GM19438 (cell line): ENCODE data around the gene MARCO.

Experiments
- ATAC-seq: cut with Tn5 transposase; IDR thresholded peaks from one replicate; pipeline ENCODE4 v1.9.1; 2021; ENCODE audit warnings: low read depth; ENCODE audit not compliant: unreplicated experiment

MARCO gene

GRCh38 chr2:118973542-118973951 lies 31.6 kb downstream of the MARCO start:
- no peak for ATAC-seq

DNA sequence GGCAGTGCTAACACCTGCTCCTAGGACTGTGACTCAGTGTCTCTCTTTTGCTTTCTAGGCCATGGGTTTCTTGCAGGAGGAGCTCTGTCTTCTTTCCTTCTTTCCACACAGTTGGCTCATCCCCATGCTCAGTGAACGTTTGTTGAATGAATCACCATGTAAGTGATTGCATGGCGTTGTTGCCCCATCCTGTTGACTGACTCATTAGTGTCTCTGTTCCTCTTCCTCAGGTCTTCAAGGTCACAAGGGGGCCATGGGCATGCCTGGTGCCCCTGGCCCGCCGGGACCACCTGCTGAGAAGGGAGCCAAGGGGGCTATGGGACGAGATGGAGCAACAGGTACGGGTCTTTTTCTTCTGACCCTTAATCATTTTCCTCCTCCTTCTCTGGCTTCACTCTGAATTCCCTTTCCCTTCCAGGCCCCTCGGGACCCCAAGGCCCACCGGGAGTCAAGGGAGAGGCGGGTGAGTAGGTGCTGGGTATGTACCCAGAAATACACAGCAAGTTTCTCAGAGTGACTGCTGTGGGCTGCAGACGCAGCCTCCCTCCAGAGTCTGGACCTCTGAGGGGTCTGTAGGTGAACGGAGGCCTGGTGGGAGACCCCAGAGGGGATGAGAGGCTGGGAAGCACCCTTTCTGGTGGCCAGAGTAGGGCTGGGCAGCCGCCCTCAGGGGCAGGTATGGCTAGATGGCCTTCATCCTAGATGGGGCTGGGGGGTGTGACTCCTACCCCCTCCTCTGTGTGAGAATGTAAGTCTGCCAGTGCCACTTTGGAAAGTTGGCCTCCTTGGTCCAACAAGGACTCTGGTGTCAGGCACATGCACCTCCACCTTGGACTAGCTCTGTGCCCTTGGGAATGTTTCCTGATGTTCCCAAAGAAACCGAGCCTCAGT lies 32.4 kb downstream of the MARCO start:
- no peak for ATAC-seq

GRCh38 chr2:118975133-118975532 lies 33.1 kb downstream of the MARCO start:
- ATAC-seq: no peak

- ATAC-seq: no peak
Observed at GRCh38 chr2:118978064-118978463, 36.1 kb downstream of the MARCO start.

- no peak for ATAC-seq
Observed at GRCh38 chr2:118979152-118979861, 37.3 kb downstream of the MARCO start.

- no peak for ATAC-seq
Observed at GRCh38 chr2:118980022-118980421, 38.0 kb downstream of the MARCO start.

GRCh38 chr2:118980573-118980972 lies 38.6 kb downstream of the MARCO start:
- no peak for ATAC-seq

GRCh38 chr2:118981632-118982031 lies 39.6 kb downstream of the MARCO start:
- ATAC-seq: no peak

DNA sequence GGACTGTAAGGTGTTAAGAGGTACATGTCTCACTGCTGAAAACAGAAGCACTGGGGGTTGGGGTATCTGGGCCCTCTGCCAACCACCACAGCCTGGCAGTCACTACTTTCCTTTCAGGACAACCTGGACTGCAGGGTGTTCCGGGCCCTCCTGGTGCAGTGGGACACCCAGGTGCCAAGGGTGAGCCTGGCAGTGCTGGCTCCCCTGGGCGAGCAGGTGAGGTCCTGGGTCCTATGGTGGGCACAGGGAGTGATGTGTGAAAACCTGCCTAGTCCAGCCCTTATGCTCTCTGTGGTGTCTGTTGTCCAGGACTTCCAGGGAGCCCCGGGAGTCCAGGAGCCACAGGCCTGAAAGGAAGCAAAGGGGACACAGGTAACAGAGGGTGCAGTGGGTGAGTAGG lies 40.0 kb downstream of the MARCO start:
- ATAC-seq: no peak

DNA sequence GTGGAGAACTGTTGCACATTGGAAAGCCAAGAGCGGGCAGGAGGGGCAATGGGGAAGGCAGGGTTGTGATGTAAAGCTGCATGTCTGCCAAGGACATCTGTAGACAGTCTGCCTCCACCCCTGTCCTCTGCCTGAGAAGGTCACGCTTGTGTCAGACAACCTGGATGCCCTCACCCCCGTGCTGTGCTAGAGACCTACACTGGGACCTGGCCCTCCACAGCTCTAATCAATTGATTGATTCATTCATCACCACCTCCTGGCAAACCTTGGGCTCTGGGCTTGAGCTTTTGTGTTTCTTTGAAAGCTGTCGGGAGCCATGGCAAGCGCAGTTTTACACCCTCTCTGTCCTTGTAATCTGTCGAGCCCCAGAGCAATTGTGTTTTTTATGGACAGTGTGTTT lies 41.1 kb downstream of the MARCO start:
- no peak for ATAC-seq

DNA sequence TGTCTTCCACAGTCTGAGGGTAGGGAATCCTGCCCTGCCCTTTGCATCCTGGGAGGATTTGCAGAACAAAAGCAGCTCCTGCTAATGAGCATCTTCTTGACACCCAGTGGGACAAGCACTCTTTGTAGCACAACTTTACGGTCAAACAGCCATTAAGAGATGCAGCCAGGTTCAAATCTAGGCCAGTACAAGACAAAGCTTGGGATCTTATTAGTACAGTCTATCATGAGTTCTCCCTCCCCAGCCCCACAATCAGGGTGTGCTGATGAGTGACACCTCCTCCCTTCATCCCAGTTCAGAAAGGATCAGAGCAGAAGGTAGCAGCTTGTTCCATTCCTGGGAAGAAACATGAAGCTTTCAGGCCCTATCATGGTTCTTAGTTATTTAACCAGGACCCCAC lies 41.9 kb downstream of the MARCO start:
- ATAC-seq: no peak

DNA sequence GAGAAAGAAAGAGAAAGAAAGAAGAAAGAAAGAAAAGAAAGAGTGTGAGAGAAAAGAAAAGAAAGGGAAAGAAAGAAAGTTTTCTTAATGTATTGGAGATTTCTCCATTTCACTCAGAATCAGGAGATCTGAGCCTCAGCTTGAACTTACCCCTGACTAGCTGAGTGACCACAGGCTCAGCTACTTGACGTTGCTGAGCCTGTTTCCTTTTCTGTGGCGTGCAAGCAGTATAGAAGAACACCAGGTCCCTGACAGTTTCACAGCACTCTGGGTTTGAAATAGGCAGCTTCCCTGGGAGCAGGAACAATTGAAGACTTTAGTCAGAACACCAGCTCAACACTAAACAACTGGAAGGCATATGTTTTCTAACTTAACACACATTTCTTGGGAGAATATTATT lies 44.7 kb downstream of the MARCO start:
- ATAC-seq: no peak

DNA sequence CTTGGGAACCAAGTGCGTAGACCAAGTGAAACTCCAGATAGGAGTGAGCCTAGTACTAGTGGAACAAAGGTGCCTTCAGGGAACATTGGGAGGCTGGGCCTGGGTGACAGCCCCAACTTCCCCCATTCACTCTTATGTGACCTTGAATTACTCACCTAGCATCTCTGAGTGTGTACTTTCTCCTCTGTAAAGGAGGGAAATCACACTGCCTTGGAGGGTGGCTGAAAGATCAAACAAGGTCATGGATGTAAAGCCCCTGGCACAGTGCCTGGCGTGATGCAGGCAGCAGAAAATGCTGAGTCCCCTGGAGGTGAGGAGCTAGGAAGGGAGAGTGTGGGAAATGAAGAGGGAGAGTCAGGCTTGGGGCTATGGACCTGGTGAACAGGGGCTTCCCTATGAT lies 45.9 kb downstream of the MARCO start:
- ATAC-seq: no peak

DNA sequence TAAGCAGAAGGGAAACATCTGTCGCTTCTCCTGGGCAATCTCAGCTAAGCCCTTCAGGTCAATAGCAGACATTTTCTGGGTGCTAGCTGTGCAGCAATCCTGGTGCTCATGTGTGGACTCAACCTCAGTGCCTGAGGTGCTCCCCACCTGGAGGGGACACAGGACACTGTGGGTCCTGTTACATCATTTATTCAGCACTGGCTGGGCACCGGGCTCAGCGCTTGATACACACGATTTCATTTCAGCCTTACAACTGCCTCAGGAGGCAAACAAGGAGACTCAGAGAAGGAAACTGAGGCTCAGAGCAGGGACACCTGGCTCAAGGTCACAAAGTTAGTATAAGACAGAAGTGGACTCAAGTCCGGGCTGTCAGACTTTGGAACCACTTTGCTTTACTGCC lies 46.7 kb downstream of the MARCO start:
- no peak for ATAC-seq

GRCh38 chr2:118989481-118989880 lies 47.5 kb downstream of the MARCO start:
- ATAC-seq: no peak

- no peak for ATAC-seq
Observed at GRCh38 chr2:118990757-118991545, 49.0 kb downstream of the MARCO start.

DNA sequence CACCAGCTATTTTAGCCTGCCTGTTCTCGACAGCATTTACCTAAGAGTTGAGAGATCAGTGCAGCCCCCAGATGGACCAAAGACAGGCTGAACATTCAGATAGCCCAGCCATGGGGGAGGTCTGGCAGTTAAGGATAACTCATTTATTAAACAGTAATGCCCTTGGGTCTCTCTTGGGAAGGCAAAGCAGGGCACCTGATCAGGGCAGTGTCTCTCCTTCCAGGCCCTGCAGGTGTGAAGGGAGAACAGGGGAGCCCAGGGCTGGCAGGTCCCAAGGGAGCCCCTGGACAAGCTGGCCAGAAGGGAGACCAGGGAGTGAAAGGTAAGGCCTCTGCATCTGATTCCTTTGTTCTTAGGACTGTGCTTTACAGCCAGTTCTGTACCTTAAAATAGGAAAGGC lies 49.6 kb downstream of the MARCO start:
- ATAC-seq: no peak

DNA sequence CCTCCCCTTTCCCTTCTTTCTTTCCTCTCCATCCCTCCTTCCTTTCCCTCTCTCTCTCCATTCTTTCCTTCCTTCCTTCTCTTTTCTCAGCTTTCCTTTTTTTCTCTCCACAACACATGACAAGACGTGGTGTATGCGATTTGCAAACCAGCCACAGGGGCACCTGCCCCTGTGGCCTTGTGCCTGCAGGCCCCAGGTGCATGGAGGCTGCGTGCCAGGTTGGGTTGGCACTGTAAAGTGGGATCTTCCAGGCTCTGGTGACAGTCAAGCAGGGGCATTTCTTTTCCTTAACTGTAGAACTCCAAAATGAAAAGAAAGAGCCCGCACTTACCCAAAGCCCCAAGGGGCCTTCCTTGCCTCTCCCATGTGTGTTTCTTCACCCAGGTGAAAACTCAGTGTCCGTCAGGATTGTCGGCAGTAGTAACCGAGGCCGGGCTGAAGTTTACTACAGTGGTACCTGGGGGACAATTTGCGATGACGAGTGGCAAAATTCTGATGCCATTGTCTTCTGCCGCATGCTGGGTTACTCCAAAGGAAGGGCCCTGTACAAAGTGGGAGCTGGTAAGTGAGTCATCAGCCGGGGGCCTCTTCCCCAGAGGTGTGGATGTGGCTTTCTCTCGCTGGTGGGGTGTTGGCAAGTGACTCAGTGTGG lies 50.9 kb downstream of the MARCO start:
- no peak for ATAC-seq

DNA sequence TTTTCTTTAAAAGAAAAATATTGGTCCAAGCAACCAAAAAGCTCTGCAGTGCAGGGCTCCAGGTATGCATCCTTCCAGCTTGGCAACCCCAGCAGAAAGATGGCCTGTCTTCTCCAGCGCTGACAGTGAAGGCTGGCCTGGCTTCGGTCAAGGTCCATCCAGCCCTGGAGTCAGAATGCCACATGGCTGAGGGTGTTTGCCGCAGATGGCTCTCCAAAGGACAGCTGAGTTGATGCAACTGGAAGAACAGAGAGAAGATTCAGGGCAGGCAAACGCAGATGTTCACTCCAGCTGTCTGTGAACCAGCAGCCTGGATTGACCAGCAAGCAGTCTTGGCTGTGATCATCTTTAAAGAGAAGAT lies 51.4 kb downstream of the MARCO start:
- no peak for ATAC-seq

DNA sequence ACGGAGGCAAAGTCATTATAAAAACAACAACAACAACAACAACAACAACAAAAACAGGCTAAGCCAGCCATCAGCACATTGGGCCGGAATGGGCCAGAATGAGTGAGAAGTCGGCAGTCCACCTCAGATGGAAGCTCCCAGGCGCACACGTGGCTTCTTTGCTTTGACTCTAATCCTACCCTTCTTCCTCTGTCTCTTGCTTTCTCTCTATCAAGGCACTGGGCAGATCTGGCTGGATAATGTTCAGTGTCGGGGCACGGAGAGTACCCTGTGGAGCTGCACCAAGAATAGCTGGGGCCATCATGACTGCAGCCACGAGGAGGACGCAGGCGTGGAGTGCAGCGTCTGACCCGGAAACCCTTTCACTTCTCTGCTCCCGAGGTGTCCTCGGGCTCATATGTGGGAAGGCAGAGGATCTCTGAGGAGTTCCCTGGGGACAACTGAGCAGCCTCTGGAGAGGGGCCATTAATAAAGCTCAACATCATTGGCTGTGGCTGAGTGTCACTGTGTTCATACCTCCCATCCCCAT lies 52.2 kb downstream of the MARCO start:
- ATAC-seq: no peak

DNA sequence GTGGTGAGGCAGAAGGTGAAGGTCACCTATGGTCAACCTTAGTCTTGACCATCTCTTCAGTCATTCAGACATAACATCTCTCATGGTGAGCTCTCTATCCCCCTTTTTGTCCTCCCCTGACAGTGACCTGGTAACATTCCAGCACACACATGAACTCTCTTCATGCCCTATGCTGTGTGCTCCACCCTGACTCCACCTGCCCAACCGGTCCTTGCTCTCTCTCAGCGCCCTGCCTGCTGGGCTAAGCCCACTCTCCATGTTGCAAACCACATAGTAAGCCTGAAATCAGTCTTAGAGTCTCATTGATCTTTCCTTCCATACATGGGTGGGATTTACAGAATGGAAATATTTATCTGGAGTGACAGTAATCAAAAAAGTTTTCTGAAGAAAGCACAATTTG lies 52.8 kb downstream of the MARCO start:
- ATAC-seq: no peak
